Esophagus squamous epithelium (tissue), 5 donors: ENCODE measurements around the gene DERL3. TPM values are rescaled to one million over a fixed set of nuclear protein-coding genes. Genes with fewer than 3 reads are reported as not detected.

ENCODE experiments used
- DNase-seq: peaks from one replicate; lab custom pipeline; 2025; lab: John Stamatoyannopoulos, UW
- H3K27ac ChIP-seq, 4 donors: fragments of 200-600 bp; sonication (generic); one replicate each; pipeline ENCODE4 v1.5.1; 2016 to 2019; ENCODE audit warnings: mild to moderate bottlenecking in 1 of 4
- H3K27me3 ChIP-seq, 4 donors: fragments of 200-600 bp; sonication (generic); 1 replicate in 3 of 4; 2 replicates in 1 of 4; pipeline versions ENCODE4 v1.5.1 to v1.6.0; 2017 to 2021; ENCODE audit warnings: antibody characterized with exemption in 1 of 4
- H3K36me3 ChIP-seq, 3 donors: fragments of 200-600 bp; sonication (generic); one replicate each; pipeline ENCODE4 v1.5.1; 2016 to 2019
- H3K4me1 ChIP-seq, 3 donors: fragments of 200-600 bp; sonication (generic); one replicate each; pipeline ENCODE4 v1.5.1; 2017 to 2019
- H3K4me3 ChIP-seq, 4 donors: fragments of 200-600 bp; sonication (generic); 1 replicate in 3 of 4; 2 replicates in 1 of 4; pipeline ENCODE4 v1.5.1; 2016 to 2019; ENCODE audit warnings: mild to moderate bottlenecking in 2 of 4, moderate library complexity in 1 of 4
- H3K9me3 ChIP-seq, 3 donors: fragments of 200-600 bp; sonication (generic); one replicate each; pipeline ENCODE4 v1.5.1; 2016 to 2019
- CTCF ChIP-seq, 6 experiments: fragments of 450-650 bp in 4 of 6; fragments of 200-600 bp in 2 of 6; sonication (generic) in 2 of 6; IDR thresholded peaks; one replicate each; pipeline ENCODE4 v1.5.1; 2016 to 2019; ENCODE audit warnings: antibody characterized with exemption in 6 of 6, mild to moderate bottlenecking in 4 of 6, moderate library complexity in 4 of 6
- POLR2A ChIP-seq, 4 donors: fragments of 450-650 bp; IDR thresholded peaks; one replicate each; pipeline ENCODE4 v1.6.1; 2017; ENCODE audit warnings: antibody characterized with exemption in 4 of 4, mild to moderate bottlenecking in 4 of 4, moderate library complexity in 3 of 4
- WGBS, 2 donors: methylation state at CpG; one replicate each; pipeline ENCODE4 v1.1.5; 2018; 5-methylcytosine and 5-hydroxymethylcytosine counted together
- intact Hi-C: fragments of 100-400 bp; cut with DNase I; formaldehyde crosslinking; loops from one replicate; pipeline ENCODE4 v1.15.0; 2022
- total RNA-seq, 4 donors: library from RNA; depleted of rRNA; stranded (reverse); fragments of >200 nt; gene quantifications; one replicate each; pipeline ENCODE4 v1.1.0, GENCODE V29; 2016
- donor health status: DM: yes; HTN: yes; CAD: no.

The DERL3 gene
- total RNA-seq, 4 donors from 2014 or later = 1.3 to 1.9 TPM; not detected in 2

- no peak for DNase-seq
- Histone ChIP-seq H3K9me3 (no peaks in the 10 kb centered on the region), H3K27me3 (peaks cover 0 to 36% (median 0%) of the 10 kb centered on the region in 4 donors), H3K27ac (no peak overlapping the region), H3K4me3 (no peak overlapping the region), H3K4me1 (peaks cover 23 to 53% (median 26%) of the 10 kb centered on the region in 3 donors), H3K36me3 (no peaks in the 10 kb centered on the region)
- no peak for TF ChIP-seq CTCF (IDR thresholded peaks at IDR 0.05)
- no peak for TF ChIP-seq POLR2A (IDR thresholded peaks at IDR 0.05)
- WGBS, 2 donors = 77 to 83% methylated on average over 10 to 13 of the region's 18 CpGs
- intact Hi-C loops = loop anchor here (5.0 to 10.0 kb wide), 2 partner anchors 80 to 313 kb away; partner anchors contain the start of gene CHCHD10
Measured at GRCh38 chr22:23847310-23847920, 8.6 kb upstream of the DERL3 start.

- intact Hi-C loops = loop anchor here (5.0 to 10.0 kb wide), 2 partner anchors 79 to 311 kb away; partner anchors contain the start of gene CHCHD10
- no peak overlapping the region for H3K4me3 ChIP-seq
- TF ChIP-seq POLR2A (IDR thresholded peaks at IDR 0.05) (no peak), CTCF (IDR thresholded peaks at IDR 0.05) (no peak)
- H3K27me3 ChIP-seq = peaks cover 0 to 30% (median 0%) of the 10 kb centered on the region in 4 donors
- peak overlapping the region in 2 of 4 donors; percentile 56 to 59 for H3K27ac ChIP-seq
- no peaks in the 10 kb centered on the region for H3K36me3 ChIP-seq
- H3K4me1 ChIP-seq = peaks cover 23 to 53% (median 26%) of the 10 kb centered on the region in 3 donors
- no peaks in the 10 kb centered on the region for H3K9me3 ChIP-seq
- 52 to 61% methylated on average over 6 to 7 of the region's 7 CpGs for WGBS, 2 donors
- no peak for DNase-seq
Measured at GRCh38 chr22:23846081-23846469, 7.3 kb upstream of the DERL3 start.

- H3K4me3 ChIP-seq = no peak overlapping the region
- no peak for DNase-seq
- H3K27ac ChIP-seq = peak overlapping the region in 1 of 4 donors; percentile 59
- WGBS, 2 donors = 38 to 61% methylated on average over 6 to 8 of the region's 9 CpGs
- peaks cover 0 to 24% (median 0%) of the 10 kb centered on the region in 4 donors for H3K27me3 ChIP-seq
- intact Hi-C loops = loop anchor here (5.0 to 10.0 kb wide), 2 partner anchors 78 to 311 kb away; partner anchors contain the start of gene CHCHD10
- no peaks in the 10 kb centered on the region for H3K9me3 ChIP-seq
- no peak for TF ChIP-seq POLR2A (IDR thresholded peaks at IDR 0.05)
- no peak for TF ChIP-seq CTCF (IDR thresholded peaks at IDR 0.05)
- peaks cover 23 to 53% (median 26%) of the 10 kb centered on the region in 3 donors for H3K4me1 ChIP-seq
- H3K36me3 ChIP-seq = no peaks in the 10 kb centered on the region
Measured at GRCh38 chr22:23845265-23846080, 6.7 kb upstream of the DERL3 start.

- Histone ChIP-seq H3K27ac (peak overlapping the region in 1 of 4 donors; percentile 59), H3K36me3 (no peaks in the 10 kb centered on the region), H3K4me3 (no peak overlapping the region), H3K27me3 (peaks cover 0 to 17% (median 0%) of the 10 kb centered on the region in 4 donors), H3K9me3 (no peaks in the 10 kb centered on the region), H3K4me1 (peaks cover 21 to 48% (median 24%) of the 10 kb centered on the region in 3 donors)
- WGBS, 2 donors = 65 to 75% methylated on average over 7 to 8 of the region's 8 CpGs
- TF ChIP-seq POLR2A (IDR thresholded peaks at IDR 0.05) (no peak), CTCF (IDR thresholded peaks at IDR 0.05) (no peak)
- no peak for DNase-seq
- intact Hi-C loops = loop anchor here (5.0 to 10.0 kb wide), 2 partner anchors 77 to 310 kb away; partner anchors contain the start of gene CHCHD10
Measured at GRCh38 chr22:23844739-23845202, 6.0 kb upstream of the DERL3 start.
